Effector memory CD4-positive, alpha-beta T cell (primary cell): ENCODE data around the gene FAU.

ENCODE experiments used
- DNase-seq, 3 donors: peaks; one replicate each; pipeline ENCODE4 v3.0.0-alpha.2; 2020
- H3K27ac ChIP-seq: 2 replicates; pipeline ENCODE4 v1.7.0; 2013; ENCODE audit warnings: mild to moderate bottlenecking, low read length, moderate library complexity; ENCODE audit not compliant: insufficient read depth, poor library complexity, severe bottlenecking
- H3K27me3 ChIP-seq: replicated peaks from 2 replicates; pipeline ENCODE4 v1.7.0; 2013; ENCODE audit warnings: mild to moderate bottlenecking, low read length; ENCODE audit not compliant: insufficient read depth, control insufficient read depth, poor library complexity, severe bottlenecking
- H3K36me3 ChIP-seq: 2 replicates; pipeline ENCODE4 v1.7.0; 2013; ENCODE audit warnings: mild to moderate bottlenecking, low read length, moderate library complexity; ENCODE audit not compliant: control insufficient read depth, insufficient read depth
- H3K4me1 ChIP-seq: 2 replicates; pipeline ENCODE4 v1.7.0; 2013; ENCODE audit warnings: low read length, mild to moderate bottlenecking; ENCODE audit not compliant: control insufficient read depth, insufficient read depth, poor library complexity, severe bottlenecking
- H3K4me3 ChIP-seq: 2 replicates; pipeline ENCODE4 v1.7.0; 2013; ENCODE audit warnings: low read length, low read depth, mild to moderate bottlenecking; ENCODE audit not compliant: insufficient read depth, poor library complexity, severe bottlenecking
- H3K9me3 ChIP-seq: 2 replicates; pipeline ENCODE4 v1.7.0; 2013; ENCODE audit warnings: mild to moderate bottlenecking, low read length, moderate library complexity; ENCODE audit not compliant: control insufficient read depth

Gene FAU

GRCh38 chr11:65130631-65131416, 8.9 kb upstream of the FAU start:
- DNase-seq, result no peak
- H3K36me3 ChIP-seq, result peaks cover 71% of the 10 kb centered on the region
- H3K9me3 ChIP-seq, result no peaks in the 10 kb centered on the region
- no peaks in the 10 kb centered on the region for H3K27me3 ChIP-seq
- H3K4me3 ChIP-seq, result no peak overlapping the region
- peaks cover 17% of the 10 kb centered on the region for H3K4me1 ChIP-seq
- H3K27ac ChIP-seq, result no peak overlapping the region

DNA sequence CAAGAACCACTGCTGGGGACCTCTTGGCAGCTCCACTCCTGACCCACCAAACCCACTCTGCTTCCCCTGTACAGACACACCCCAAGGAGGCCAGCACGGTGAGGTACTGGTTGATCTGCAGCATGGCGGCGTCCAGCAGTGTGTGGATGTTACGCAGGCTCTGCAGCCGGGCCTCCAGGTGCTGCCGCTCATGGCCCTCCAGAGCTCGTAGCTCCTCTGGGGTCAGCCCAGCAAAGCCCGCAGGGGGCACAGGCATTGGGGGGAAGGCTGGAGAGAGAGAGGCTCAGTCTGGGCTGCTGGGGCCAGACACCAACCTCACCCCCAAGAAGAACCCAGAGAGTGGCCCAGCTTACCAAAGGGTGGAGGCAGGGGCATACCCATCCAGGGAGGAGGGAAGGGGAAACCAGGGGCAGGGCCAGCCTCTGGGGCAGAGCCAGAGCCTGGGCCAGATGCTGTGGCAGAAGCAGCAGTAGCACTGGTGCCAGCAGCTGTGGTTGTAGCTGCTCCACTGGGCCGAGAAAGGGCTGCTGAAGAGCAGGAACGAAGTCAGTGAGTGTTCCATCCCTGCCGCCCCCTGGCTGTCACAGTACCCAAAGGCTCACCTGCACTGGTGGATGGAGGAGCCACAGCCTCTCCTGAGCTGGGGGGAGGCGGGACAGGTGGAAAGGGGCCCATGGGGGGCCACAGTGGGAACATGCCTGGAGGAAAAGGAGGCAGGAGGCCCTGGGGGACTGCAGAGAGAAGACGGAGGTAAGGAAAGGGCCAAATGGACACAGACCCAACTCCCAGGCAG, 7.9 kb upstream of the FAU start:
- Histone ChIP-seq H3K27me3 (no peaks in the 10 kb centered on the region), H3K4me3 (no peak overlapping the region), H3K36me3 (peaks cover 80% of the 10 kb centered on the region), H3K27ac (no peak overlapping the region), H3K4me1 (peaks cover 10% of the 10 kb centered on the region), H3K9me3 (no peaks in the 10 kb centered on the region)
- DNase-seq, result no peak

DNA sequence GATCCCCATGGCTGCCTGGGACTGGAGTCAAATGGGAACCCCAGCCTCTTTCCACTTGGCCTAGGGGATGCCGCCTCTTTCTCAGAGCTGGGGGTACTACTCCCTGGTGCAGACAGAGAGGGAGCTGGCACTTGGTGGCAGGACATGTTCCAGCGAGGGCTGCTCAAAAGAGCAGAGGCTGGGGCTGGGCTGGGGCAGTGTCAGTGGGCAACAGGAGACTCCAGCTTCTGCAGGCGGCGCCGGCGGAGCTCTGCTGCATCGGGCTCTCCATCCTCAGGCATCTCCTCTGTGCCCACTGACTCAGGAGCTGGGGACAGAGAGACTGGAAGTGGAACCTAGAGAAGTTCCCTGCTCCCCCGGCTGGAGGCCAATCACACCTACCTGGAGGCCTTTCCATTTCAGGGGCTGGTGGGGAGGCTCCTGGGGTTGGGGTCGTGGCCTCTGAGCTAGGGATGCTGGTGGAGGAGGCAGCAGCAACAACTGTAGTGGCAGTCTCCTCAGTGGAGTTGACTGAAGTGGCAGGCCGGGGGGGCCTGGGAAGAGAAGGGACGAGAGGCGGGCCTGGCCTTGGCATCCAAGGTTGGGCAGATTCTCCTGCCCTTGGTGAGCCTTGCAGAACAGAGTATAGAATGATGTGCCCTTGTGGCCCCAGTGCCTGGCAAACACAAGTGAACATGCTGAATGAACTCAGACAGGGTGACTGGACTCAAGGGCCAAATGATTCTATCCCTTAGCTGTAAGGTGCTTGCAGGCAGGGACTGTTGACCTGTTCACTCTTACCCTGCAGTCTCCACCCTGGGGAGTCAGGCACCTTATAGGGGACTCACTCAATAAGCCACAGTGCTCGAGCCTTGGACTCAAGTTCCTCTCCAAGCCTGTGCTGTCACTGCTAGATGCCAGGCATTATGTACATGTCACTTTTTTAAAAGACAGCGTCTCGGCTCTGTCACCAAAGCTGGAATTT, 6.5 kb upstream of the FAU start:
- Histone ChIP-seq H3K27ac (no peak overlapping the region), H3K4me1 (peaks cover 9% of the 10 kb centered on the region), H3K4me3 (no peak overlapping the region), H3K9me3 (no peaks in the 10 kb centered on the region), H3K27me3 (no peaks in the 10 kb centered on the region), H3K36me3 (peaks cover 89% of the 10 kb centered on the region)
- no peak for DNase-seq

GRCh38 chr11:65127473-65128181, 5.7 kb upstream of the FAU start:
- H3K27ac ChIP-seq, result no peak overlapping the region
- H3K36me3 ChIP-seq, result peaks cover 86% of the 10 kb centered on the region
- H3K4me1 ChIP-seq, result peaks cover 7% of the 10 kb centered on the region
- DNase-seq, result no peak
- no peaks in the 10 kb centered on the region for H3K27me3 ChIP-seq
- H3K4me3 ChIP-seq, result no peak overlapping the region
- H3K9me3 ChIP-seq, result no peaks in the 10 kb centered on the region

- no peak for DNase-seq
- Histone ChIP-seq H3K9me3 (no peaks in the 10 kb centered on the region), H3K27ac (no peak overlapping the region), H3K4me1 (peaks cover 7% of the 10 kb centered on the region), H3K27me3 (no peaks in the 10 kb centered on the region), H3K4me3 (no peak overlapping the region), H3K36me3 (peaks cover 77% of the 10 kb centered on the region)
Measured at GRCh38 chr11:65126624-65127274, 4.8 kb upstream of the FAU start.

DNA sequence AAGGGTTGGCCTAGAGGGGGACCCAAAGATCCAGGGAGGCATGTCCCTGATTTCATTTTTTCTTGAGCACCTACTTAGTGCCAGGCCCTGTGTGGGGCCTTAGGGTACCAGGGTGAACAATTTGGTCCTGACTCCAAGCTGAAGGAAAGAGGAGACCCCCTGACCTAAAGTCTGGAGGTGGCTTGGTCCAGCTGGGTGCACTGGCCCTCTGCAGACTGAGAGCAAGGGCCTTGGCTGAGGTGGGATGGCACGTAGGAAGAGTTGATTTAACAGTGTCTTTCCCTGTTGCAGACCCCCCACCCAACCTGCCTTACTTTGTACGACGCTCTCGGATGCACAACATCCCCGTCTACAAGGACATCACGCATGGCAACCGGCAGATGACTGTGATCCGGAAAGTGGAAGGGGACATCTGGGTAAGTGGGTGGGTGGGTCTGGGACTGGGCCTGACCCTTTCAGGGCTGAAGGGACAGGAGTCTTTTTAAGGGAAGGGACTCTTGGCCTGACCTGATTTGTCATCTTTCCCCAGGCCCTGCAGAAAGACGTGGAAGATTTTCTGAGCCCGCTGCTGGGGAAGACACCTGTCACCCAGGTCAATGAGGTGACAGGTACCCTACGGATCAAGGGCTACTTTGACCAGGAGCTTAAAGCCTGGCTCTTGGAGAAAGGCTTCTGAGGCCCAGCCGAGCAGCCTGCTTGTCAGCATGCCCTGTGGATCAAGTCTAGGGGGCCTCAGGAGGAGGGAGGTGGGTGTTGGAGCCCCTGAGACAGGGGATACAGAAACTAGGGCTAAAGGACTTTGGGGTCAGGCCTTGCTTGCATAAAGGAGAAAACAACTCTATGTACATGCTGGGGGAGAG, 3.5 kb upstream of the FAU start:
- no peaks in the 10 kb centered on the region for H3K27me3 ChIP-seq
- no peak for DNase-seq
- H3K4me3 ChIP-seq, result no peak overlapping the region
- peaks cover 68% of the 10 kb centered on the region for H3K36me3 ChIP-seq
- peaks cover 12% of the 10 kb centered on the region for H3K4me1 ChIP-seq
- no peak overlapping the region for H3K27ac ChIP-seq
- H3K9me3 ChIP-seq, result no peaks in the 10 kb centered on the region

DNA sequence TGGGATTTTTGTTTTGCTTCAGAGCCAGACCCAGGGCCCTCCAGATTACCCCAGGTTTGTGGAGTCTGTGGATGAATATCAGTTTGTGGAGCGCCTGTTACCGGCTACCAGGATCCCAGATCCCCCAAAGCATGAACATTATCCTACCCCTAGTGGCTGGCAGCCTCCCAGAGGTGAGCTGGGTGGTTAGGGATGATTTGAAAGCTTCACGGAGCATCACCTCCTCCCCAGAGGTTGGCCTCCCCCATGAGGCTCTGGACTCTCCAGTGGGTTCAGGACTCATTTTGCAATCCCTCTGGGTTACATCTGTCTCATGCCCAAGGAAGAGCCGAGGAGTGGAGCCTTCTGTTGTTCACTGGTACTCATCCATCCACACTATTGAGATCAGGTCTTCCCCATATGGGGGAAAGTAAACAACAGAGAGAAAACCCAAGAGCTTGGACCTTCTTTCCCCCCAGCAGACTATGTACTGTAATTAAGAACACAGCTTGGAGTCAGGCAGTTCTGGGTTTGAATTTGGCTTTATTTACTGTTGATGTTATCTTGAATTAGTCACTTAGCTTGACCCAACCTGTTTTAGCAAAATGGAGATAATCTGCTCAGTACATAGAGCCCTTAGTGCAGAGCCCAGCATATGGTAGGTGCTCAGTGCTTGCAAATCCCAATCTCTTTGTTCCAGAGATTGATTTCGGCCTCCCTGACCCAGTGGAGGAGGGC, 2.7 kb upstream of the FAU start:
- DNase-seq, result no peak
- peaks cover 68% of the 10 kb centered on the region for H3K36me3 ChIP-seq

DNA sequence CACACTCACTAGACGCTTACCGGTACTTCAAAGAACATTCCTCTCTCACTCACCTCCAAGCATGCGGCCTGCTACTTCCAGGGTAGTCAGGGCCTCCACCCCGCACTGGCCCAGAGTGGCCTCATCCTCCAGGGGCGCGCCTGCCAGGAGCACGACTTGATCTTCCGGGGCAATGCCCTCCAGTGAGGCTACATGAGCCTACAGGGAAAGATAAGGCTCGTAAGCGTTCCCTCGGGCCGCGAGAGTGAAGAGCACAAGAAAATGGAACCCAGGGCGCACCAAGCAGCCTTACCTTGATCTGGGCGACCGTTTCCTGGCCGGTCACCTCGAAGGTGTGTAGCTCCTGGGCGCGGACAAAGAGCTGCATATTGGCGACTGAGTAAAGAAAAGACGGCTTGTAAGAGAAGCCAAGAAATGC, 478 bp downstream of the FAU start:
- peak overlapping the region; percentile 94 for H3K27ac ChIP-seq
- peaks cover 21% of the 10 kb centered on the region for H3K4me1 ChIP-seq
- H3K9me3 ChIP-seq, result no peaks in the 10 kb centered on the region
- DNase-seq, result no peak
- H3K4me3 ChIP-seq, result peak overlapping the region; percentile 80
- peaks cover 51% of the 10 kb centered on the region for H3K36me3 ChIP-seq
- no peaks in the 10 kb centered on the region for H3K27me3 ChIP-seq

More for the DNA sequence above, 2.7 kb upstream of the FAU start:
- Histone ChIP-seq H3K4me1 (peaks cover 12% of the 10 kb centered on the region), H3K4me3 (no peak overlapping the region), H3K9me3 (no peaks in the 10 kb centered on the region), H3K27ac (no peak overlapping the region), H3K27me3 (no peaks in the 10 kb centered on the region)
